CD4-positive, alpha-beta T cell treated with Interferon gamma for 1 hour (primary cell): Measurements from ENCODE around the gene POMGNT2.
"Not testable (repeated sequence)": the region's sequence is repeated elsewhere in the genome, so short reads cannot be mapped to it uniquely, and the experiment has no call there.

ENCODE experiments used
- DNase-seq: peaks from one replicate; pipeline ENCODE4 v3.0.0-alpha.2; 2020

The POMGNT2 gene

GRCh38 chr3:43075904-43076661 lies 29.8 kb downstream of the POMGNT2 start:
- DNase-seq, result no peak

- DNase-seq, result no peak
Measured at GRCh38 chr3:43074901-43075689, 30.8 kb downstream of the POMGNT2 start.

DNA sequence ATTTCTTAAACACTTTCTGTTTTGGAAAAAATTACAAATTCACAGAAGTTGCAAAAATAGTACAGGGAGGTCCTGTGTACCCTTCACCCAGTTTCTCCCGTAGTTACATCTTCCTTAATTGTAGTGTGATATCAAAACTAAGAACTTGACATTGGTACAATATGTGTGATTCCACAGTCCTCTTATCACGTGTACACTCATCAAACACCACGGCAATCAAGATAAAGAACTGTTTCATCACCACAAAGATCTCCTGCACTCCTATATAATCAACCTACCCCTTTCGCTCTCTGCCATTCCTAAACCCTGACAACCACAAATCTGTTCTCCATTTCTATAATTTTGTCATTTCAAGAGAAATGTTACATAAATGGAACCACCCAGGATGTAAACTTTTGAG lies 31.4 kb downstream of the POMGNT2 start:
- no peak for DNase-seq

GRCh38 chr3:43073836-43074220 lies 32.1 kb downstream of the POMGNT2 start:
- no peak for DNase-seq

DNA sequence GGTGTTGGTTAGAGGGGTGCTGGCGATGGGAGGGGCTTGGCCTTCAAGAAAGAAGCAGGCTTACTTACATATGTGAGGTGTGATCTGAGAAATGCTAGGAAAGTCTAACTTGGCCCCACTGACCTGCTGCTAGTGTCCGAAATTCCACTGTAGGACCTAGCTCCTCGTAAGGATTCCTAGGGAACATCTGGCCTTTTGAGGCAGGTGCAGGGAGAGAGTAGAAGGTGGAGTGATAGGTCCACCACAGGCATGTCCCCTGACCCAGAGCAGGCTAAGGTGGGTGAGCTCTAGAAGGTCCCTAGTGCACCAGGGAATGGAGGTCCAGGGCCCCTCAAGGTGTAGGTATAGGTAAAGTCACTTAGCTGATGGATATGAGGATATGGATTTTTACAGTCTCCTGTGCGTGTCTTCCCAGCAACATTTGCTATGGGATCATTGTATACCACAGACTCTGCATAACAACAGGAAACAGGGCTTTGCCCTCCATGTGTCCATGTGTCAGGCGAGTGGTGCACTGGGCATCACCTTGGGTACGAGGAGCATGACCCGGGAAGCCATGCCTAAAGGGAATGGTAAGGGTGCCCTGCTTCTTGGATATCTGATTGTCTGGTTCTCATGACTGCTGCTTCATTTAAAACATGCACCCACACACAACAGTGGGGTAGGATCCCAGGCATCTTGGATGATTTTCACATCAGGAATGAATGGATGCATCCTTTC lies 32.6 kb downstream of the POMGNT2 start:
- DNase-seq, result no peak

- DNase-seq, result no peak
Measured at GRCh38 chr3:43072361-43072760, 33.5 kb downstream of the POMGNT2 start.

DNA sequence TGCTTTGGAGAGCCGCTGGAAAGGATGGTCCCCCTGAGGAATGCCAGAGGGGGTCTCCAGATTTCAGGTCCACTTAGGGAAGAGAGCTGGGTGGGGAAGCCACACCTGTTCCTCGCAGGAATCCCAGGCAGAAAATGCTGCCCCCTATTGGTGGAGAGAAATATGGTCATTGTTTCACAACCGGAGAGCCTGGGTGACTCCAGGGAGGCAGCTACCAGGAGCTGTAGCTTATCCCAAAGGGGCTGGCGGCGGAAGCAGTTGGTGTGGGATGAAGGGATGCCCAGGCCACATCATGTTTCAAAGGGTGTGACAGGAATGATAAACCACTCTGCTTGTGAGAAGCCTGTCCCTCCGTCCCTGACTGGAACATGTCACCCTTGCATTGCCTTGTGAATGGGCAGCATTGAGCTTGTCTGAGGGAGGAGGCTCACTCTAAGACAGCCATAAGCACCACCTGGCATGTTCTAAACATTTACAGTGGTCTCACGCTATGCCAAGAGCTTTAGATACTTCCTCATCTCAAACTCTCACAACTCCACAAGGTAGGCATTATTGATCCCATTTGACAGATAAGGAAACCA lies 34.5 kb downstream of the POMGNT2 start:
- no peak for DNase-seq

GRCh38 chr3:43070670-43071069 lies 35.2 kb downstream of the POMGNT2 start:
- DNase-seq, result not testable (repeated sequence)

GRCh38 chr3:43063114-43063513 lies 42.8 kb downstream of the POMGNT2 start:
- DNase-seq, result no peak

GRCh38 chr3:43062564-43063040 lies 43.3 kb downstream of the POMGNT2 start:
- no peak for DNase-seq

- no peak for DNase-seq
Measured at GRCh38 chr3:43062040-43062563, 43.8 kb downstream of the POMGNT2 start.

- no peak for DNase-seq
Measured at GRCh38 chr3:43061101-43061895, 44.6 kb downstream of the POMGNT2 start.

DNA sequence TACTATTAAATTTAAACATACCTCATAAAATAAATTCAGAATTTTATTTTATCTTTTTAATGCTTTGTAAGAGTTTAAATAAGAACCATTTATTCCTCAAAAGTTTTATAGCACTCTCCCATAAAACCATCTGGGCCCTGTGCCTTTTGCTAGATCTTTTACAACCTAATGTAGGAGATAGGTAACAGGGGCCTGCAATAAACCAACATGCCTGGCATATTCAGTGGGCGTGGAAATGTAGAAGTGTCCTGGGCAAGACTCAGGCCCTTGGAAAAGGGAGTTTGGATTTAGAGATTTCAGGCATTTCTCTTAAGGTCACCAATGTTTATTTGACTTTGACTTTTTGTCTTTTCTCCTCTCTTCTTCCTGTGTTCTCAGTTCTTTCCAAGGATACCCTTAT lies 46.4 kb downstream of the POMGNT2 start:
- no peak for DNase-seq

DNA sequence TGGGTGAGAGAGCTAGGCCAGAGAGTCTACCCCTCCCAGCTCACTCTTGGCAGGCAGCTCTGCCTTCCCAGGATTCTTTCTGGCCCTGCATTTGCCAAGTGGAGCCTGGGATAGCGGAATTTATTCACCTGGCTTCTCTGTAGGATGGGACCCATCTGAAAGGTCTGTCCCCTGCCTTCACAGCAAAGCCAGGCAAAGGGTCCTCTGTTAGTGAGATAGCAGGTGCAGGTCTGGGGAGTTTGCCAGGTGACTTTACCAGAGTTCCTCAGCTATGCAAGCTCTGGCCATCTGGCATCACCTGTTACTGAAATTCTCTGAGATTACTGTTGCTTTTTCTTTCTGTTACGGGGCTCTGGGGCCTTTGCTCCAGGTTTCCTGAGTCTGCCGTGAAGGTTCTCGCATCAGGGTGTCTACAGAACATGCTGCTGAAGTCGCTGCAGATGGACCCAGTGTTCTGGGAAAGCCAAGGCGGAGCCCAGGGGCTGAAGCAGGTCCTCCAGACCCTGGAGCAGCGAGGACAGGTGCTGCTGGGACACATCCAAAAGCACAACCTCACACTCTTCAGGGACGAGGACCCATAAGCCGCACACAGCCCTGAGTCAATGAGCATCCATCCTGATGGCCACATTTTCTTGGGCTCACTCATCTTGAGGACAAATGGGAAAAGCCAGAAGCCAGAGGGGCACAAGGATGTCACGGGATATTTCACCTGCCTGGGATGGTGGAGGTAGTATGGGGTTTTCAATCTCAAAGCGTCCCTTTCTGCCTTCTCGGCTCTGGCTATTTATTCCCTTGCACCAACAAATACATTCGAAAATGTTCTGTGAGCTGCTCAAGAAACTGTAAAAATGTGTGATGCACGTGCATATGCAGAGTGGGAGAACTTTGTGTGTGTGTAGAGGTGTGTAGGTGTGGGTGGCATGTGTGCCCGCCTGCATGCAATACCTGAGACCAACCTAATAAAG lies 49.8 kb downstream of the POMGNT2 start:
- DNase-seq, result no peak

GRCh38 chr3:43055393-43055792 lies 50.5 kb downstream of the POMGNT2 start:
- DNase-seq, result no peak

- DNase-seq, result no peak
Measured at GRCh38 chr3:43054754-43055153, 51.1 kb downstream of the POMGNT2 start.

- no peak for DNase-seq
Measured at GRCh38 chr3:43053291-43053690, 52.6 kb downstream of the POMGNT2 start.

DNA sequence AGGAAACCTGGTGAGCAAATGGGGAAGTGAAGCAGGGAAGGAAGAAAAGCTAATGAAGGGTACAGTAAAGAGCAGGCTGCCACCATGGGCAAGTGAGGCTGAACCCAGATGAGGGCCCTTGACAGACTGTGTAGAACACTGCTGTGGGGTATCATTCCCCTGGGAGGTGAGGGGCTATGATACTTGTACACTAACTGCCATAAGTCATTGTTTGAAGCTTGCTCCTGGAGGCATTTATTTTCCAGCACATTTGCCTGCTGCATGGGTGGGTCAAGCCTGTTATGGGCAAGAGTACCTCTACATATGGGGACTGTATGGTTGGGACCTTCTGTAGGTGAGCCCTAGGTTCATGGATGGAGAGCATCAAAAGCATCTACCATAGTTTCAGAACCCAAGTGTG lies 57.4 kb downstream of the POMGNT2 start:
- DNase-seq, result no peak

- DNase-seq, result no peak
Measured at GRCh38 chr3:43046583-43046982, 59.3 kb downstream of the POMGNT2 start.

DNA sequence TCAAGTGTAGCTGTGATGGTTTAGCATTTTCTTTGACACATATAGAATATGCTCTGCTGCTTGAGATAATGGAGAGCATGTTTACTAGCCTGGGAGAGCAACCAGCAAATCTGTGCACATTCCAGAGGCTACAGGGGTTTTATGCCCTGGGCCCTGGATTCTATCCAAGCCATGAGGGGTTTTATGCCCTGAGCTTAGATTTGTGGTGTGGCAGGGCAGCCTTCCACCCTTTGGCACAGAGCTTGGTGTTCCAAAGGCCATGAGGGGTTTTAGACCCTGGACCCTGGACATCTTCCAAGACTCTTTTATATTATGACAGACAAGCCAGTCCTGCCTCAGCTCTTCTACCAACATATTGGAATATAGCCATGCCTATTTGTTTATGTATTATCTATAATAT lies 60.8 kb downstream of the POMGNT2 start:
- not testable (repeated sequence) for DNase-seq

DNA sequence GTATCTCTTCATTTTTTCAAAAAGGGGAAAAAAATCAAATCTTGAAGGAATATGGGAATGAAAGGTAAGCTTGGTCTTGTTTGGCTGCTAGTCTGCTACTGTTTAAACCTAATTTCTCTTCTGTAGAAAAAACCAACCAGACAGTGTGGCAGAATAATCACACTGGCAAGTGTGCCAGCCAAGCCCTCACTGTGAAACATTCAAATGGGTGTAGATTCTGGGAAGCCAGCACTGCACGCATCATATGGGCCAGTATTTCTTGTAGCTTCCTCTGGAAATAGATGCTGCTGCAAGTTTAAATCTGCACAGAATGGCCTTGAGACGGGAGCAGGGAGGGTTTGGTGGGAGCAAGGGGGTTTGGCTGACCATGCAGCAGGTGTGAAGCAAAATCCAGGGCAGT lies 62.1 kb downstream of the POMGNT2 start:
- no peak for DNase-seq
